Occipital lobe (tissue), 2 donors: ENCODE results near the gene SOWAHC. TPM values are rescaled to one million over a fixed set of nuclear protein-coding genes. Genes with fewer than 3 reads are reported as not detected.
"Not testable (repeated sequence)": the region's sequence is repeated elsewhere in the genome, so short reads cannot be mapped to it uniquely, and the experiment has no call there.

Experiments used
- DNase-seq: peaks from one replicate; lab custom pipeline; 2025; lab: John Stamatoyannopoulos, UW
- total RNA-seq: library from RNA; depleted of rRNA; stranded (reverse); fragments of >200 nt; gene quantifications from one replicate; pipeline ENCODE4 v1.2.3, GENCODE V29; 2014

SOWAHC gene, protein sequence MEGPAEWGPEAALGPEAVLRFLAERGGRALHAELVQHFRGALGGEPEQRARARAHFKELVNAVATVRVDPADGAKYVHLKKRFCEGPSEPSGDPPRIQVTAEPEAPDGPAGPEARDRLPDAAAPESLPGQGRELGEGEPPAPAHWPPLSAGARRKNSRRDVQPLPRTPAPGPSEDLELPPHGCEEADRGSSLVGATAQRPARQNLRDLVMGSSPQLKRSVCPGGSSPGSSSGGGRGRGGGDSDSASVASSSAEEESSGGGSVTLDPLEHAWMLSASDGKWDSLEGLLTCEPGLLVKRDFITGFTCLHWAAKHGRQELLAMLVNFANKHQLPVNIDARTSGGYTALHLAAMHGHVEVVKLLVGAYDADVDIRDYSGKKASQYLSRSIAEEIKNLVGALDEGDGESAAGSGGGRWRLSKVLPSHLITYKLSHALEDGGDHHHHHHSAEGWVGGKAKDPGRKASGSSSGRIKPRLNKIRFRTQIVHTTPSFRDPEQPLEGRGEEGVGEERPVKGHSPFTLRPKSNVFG
- total RNA-seq: 44.0 TPM

DNA sequence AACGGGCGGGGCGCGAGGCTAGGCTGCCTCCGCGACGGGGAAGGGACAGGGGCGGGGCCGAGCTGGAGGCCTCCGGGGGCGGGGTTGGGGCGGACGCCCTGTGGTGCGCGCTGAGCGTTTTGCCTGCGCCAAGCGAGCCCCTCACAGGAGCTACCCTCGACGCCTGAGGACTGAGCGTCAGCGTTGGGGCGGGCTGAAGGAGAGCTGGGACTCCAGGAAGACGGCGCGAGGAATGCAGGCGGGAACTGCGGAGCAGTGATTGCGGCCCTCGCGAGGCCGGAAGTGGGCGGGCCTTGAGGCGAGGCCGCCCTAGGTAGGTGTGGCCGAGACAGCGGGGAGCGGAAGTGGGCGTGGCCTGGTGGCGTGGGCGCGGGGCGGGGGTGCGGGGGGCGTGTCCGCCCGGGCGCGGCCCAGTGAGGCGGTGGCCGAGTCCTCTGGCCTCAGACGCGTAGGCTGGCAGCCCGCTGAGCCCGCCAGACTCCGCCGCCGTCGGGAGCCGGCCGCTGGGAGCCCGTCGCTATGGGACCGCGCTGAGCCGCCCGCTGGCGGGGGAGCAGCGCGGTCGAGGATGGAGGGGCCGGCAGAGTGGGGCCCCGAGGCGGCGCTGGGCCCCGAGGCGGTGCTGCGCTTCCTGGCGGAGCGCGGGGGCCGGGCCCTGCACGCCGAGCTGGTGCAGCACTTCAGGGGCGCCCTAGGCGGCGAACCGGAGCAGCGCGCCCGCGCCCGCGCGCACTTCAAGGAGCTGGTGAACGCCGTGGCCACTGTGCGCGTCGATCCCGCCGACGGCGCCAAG lies at the start of gene SOWAHC, which contains the start of gene SEPTIN10:
TSS of gene SOWAHC (plus strand) at position 443 of the 793 bp plus-strand sequence. CDS start at position 569, 126 bp downstream.
TSS of gene SEPTIN10 (minus strand) at position 45 of the 793 bp plus-strand sequence. CDS start 139 bp downstream, outside the sequence.
- DNase-seq: peak; percentile 82

DNA sequence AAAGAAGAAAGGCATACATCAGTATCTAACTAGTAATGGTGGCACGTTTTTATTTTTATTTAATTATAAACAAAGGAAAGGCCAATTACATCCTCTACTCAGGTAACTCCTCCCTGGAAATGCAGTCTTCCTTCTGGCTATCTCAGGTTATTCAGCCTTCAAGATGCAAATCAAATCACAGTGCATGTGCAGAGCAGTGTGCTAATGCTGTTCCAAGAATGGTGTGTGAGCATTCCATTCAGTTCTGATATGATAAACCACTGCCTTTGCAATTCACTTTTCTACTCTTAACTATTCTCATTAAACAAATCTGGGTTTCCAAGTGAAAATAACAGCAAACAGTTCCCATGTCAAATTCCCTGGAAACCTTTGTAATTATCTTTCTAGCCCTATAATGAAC lies 38.8 kb upstream of the SOWAHC start:
- DNase-seq: no peak

DNA sequence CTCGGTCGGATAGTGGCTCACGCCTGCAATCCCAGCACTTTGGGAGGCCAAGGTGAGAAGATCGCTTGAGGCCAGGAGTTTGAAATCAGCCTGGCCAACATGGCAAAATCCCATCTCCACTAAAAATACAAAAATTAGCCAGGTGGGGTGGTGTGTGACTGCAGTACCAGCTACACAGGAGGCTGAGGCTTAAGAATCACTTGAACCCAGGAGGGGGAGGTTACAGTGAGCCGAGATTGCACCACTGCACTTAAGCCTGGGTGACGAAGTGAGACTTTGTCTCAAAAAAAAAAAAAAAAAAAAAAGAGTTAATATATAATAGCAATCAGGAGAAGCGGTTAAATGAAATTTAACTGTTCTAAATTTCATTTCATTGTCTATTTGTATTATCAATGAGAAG lies 36.5 kb upstream of the SOWAHC start:
- not testable (repeated sequence) for DNase-seq

- DNase-seq: no peak
Measured at GRCh38 chr2:109582928-109583895, 31.0 kb upstream of the SOWAHC start.

DNA sequence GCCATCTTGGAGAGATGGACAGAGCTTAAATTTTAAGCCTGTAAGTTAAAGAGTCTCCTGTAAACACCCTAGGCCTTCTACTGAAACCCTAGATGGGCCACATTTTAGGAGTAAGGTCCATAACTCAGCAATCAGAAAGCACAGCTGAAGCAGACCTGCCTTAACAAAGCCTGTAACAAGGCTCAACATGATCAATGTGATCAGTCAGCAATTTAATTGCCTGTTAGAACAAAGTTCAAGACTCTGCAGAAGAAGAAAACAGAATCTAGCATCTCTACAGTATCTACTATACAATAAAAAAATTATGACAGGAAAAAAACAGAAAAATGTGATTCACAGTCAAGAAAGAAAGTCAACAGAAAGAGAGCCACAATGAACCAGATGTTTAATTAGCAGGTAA lies 27.5 kb upstream of the SOWAHC start:
- no peak for DNase-seq

DNA sequence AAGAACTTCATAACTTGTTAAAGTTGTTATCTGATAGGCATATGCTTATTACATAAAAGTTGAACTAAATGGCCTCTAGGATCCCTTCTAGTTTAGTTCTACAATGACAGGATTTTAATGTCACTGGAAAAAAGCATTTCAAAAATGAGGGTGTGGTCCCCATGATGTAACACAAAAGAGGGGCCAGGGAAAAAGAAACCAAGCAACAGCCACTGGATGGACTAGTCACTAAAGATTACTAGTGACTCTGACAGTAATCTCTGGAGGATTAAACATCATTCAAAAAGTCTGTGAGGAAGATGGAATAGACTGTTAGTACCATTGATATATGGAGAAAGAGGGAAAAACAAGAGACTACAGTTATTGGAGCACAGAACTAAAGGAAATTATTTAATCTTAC lies 23.0 kb upstream of the SOWAHC start:
- DNase-seq: no peak

GRCh38 chr2:109592905-109593304 lies 21.3 kb upstream of the SOWAHC start:
- no peak for DNase-seq

- no peak for DNase-seq
Measured at GRCh38 chr2:109594246-109594885, 19.8 kb upstream of the SOWAHC start.

DNA sequence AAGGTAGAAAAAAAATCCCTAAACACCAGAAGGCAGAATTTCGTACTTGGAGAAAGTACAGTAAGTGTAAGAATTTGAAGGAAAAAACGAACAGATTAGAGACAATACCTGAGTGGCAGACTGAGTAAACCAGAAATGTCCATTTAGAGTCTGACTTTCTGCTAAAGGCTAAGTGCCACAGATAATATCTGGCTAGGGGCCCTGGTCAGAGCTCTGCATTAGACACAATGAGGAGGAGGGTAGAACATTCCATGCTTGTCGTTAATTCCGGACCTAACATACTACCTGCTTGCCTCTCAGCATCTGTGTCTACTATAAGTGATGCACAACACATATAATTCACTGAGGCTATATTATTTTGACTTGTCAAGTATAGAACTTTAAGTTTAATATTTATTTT lies 18.5 kb upstream of the SOWAHC start:
- no peak for DNase-seq

GRCh38 chr2:109597283-109597682 lies 16.9 kb upstream of the SOWAHC start:
- no peak for DNase-seq

GRCh38 chr2:109601783-109602182 lies 12.4 kb upstream of the SOWAHC start:
- no peak for DNase-seq

DNA sequence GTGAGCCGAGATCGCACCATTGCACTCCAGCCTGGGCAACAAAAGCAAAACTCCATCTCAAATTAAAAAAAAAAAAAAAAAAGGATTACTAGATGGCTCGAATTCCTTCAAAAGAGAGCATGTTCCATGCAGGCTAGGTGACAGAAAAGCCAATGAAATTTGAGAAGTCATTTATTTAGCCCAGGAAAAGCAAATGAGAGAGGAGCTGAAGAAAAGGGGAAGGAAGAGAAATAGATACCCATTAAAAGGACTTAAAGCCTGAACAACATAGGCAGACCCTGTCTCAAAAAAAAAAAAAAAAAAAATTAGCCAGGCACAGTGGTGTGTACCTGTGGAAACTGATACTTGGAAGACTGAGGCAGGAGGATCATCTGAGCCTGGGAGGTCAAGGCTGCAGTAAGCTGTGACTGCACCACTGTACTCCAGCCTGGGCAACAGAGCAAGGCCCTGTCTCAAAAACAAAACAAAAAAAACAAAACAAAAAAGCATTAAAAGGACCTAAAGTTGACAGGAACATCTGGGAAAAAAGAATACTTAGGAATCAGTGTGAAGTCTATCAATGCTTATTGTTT lies 11.5 kb upstream of the SOWAHC start:
- DNase-seq: no peak

DNA sequence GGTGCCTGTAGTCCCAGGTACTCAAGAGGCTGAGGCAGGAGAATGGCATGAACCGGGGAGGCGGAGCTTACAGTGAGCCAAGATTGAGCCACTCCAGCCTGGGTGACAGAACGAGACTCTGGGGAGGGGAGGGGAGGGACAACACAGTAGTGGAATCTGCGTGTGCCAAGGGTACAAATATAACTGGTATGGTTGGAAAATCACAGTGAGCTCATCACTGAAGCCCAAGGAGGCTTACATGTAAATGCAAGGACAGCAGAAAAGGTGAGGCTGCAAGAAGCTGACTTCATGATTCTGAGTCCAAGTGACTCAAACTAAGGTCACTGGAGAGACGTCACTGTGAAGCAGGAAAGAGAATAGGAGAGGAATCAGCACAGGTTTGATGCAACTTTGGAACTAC lies 9.6 kb upstream of the SOWAHC start:
- DNase-seq: no peak

DNA sequence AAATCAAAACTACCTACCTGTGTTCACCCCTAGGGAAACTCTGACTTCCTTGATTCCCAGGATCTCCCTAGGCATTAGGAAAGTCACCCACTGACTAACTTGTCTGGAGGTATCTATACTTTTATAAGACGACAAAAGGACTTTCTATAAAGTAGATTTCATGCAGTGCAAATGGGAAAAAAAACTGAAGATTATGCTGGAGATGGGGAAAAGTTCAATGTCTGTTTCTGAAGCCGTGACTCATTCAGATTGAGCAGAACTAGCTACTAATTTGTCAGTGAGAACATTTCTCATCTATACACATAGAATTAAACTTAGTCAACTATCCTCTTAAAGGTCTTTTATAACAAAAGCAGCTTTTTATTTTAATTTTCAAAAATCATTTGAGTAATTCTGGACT lies 6.4 kb upstream of the SOWAHC start:
- DNase-seq: no peak

GRCh38 chr2:109609352-109610024 lies 4.7 kb upstream of the SOWAHC start:
- DNase-seq: no peak

GRCh38 chr2:109611467-109612095 lies 2.6 kb upstream of the SOWAHC start:
- no peak for DNase-seq

- no peak for DNase-seq
Measured at GRCh38 chr2:109613081-109613921, 863 bp upstream of the SOWAHC start.
